ENCODE measurements around the gene WSB1. TPM values are rescaled to one million over a fixed set of nuclear protein-coding genes. Genes with fewer than 3 reads are reported as not detected.

Gene WSB1
- polyA plus RNA-seq, 2 of the 4 experiments (the other 2 are of a cell fraction) = 46.0 to 111 TPM

DNA sequence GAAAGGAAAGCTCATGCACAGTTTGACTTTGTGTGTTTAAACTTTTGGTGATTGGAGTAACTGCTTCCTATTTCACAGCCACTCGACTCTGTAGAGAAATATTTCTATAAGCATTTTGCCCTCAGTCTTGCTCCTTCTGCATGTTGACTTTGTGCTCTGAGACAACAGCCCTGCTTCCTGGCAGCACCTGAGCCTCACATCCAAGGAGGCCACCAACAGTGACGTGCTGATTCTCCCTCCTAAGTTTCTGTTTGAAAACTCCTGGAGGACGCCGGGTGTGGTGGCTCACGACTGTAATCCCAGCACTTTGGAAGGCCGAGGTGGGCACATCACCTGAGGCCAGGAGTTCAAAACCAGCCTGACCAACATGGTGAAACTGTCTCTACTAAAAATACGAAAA is 23.9 kb upstream of the WSB1 start:
- no peak overlapping the region for H3K4me3 ChIP-seq
- H3K27ac ChIP-seq = no peak overlapping the region
- CTCF ChIA-PET = interaction anchor here (1.2 to 1.8 kb wide), 4 partner anchors 21 to 63 kb away, joined by 3 to 6 read pairs (median 4); no protein-coding TSS in a partner anchor
- no peak for TF ChIP-seq EHMT2 (IDR thresholded peaks at IDR 0.05; ENCODE audit: low read depth)
- no peak for TF ChIP-seq RAD21 (conservative IDR thresholded peaks at IDR 0.05 in 1 of 2, IDR thresholded peaks at IDR 0.05 in 1 of 2)
- TF ChIP-seq, protein P1, sequence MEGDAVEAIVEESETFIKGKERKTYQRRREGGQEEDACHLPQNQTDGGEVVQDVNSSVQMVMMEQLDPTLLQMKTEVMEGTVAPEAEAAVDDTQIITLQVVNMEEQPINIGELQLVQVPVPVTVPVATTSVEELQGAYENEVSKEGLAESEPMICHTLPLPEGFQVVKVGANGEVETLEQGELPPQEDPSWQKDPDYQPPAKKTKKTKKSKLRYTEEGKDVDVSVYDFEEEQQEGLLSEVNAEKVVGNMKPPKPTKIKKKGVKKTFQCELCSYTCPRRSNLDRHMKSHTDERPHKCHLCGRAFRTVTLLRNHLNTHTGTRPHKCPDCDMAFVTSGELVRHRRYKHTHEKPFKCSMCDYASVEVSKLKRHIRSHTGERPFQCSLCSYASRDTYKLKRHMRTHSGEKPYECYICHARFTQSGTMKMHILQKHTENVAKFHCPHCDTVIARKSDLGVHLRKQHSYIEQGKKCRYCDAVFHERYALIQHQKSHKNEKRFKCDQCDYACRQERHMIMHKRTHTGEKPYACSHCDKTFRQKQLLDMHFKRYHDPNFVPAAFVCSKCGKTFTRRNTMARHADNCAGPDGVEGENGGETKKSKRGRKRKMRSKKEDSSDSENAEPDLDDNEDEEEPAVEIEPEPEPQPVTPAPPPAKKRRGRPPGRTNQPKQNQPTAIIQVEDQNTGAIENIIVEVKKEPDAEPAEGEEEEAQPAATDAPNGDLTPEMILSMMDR (IDR thresholded peaks at IDR 0.05) = no peak
- TF ChIP-seq, protein P2, sequence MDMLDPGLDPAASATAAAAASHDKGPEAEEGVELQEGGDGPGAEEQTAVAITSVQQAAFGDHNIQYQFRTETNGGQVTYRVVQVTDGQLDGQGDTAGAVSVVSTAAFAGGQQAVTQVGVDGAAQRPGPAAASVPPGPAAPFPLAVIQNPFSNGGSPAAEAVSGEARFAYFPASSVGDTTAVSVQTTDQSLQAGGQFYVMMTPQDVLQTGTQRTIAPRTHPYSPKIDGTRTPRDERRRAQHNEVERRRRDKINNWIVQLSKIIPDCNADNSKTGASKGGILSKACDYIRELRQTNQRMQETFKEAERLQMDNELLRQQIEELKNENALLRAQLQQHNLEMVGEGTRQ (IDR thresholded peaks at IDR 0.05) = no peak
- TF ChIP-seq KDM1A (IDR thresholded peaks at IDR 0.05; ENCODE audit: low read depth) = no peak
- TF ChIP-seq, protein P3, sequence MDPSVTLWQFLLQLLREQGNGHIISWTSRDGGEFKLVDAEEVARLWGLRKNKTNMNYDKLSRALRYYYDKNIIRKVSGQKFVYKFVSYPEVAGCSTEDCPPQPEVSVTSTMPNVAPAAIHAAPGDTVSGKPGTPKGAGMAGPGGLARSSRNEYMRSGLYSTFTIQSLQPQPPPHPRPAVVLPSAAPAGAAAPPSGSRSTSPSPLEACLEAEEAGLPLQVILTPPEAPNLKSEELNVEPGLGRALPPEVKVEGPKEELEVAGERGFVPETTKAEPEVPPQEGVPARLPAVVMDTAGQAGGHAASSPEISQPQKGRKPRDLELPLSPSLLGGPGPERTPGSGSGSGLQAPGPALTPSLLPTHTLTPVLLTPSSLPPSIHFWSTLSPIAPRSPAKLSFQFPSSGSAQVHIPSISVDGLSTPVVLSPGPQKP (IDR thresholded peaks at IDR 0.05; ENCODE audit: low read depth, low read length) = no peak
- TF ChIP-seq RFX5 (IDR thresholded peaks at IDR 0.05) = no peak
- TF ChIP-seq MAZ (IDR thresholded peaks at IDR 0.05; ENCODE audit: borderline replicate concordance, low read depth, low read length) = no peak
- no peak for TF ChIP-seq NR3C1 (IDR thresholded peaks at IDR 0.05)
- no peak for TF ChIP-seq RCOR1 (IDR thresholded peaks at IDR 0.05; ENCODE audit: low read depth, low read length)
- TF ChIP-seq HDAC2 (IDR thresholded peaks at IDR 0.05) = no peak
- no peak for TF ChIP-seq MAFK (IDR thresholded peaks at IDR 0.05; ENCODE audit: partially characterized antibody)
- no peaks in the 10 kb centered on the region for H3K9me3 ChIP-seq
- peaks cover 9% of the 10 kb centered on the region for H3K4me1 ChIP-seq
- DNase-seq (ENCODE audit: low read depth in 1 of 2, low spot score in 1 of 2) (no peak), FAIRE-seq (no peak), ATAC-seq (no peak)
- POLR2A ChIA-PET = interaction anchor here (2.1 kb wide), 1 partner anchor 24 kb away, joined by 7 read pairs; the partner anchor contains the start of gene WSB1
- no peak overlapping the region for H3K4me2 ChIP-seq
- 30% methylated on average over 7 of the region's 7 CpGs for WGBS (ENCODE audit: missing lambda C conversion rate)

DNA sequence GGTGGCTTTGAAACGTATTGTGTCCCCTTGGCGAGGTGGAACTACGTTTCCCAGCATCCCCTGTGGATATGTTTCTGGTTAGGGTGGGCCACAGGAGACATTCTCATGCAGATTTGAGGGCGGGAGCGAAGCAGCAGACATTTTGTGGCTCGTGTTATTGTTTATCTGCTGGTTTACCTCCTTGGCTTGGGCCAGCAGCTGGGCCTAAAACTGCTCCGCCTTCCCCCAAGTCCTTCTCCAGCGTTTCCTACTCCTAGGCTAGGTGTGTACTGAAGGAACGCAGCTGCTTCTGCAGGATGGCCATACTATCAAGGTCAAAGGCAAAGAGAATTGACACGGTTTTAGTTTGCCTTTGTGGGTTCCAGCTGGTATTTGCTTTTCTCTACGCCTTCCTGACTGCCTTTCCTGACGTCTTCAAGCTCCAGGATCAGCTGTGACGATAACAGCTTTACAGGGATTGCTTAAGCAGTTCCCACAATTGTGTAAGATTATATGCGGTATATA is 17.2 kb upstream of the WSB1 start:
- FAIRE-seq (no peak), ATAC-seq (no peak), DNase-seq (ENCODE audit: low read depth in 1 of 2, low spot score in 1 of 2) (no peak)
- TF ChIP-seq NFE2L2 (conservative IDR thresholded peaks at IDR 0.05; ENCODE audit: low read length) (no peak), BHLHE40 (IDR thresholded peaks at IDR 0.05; ENCODE audit: low read depth, low read length) (no peak), NPAS2 (CRISPR knock-in tag; IDR thresholded peaks at IDR 0.05; ENCODE audit: borderline replicate concordance) (no peak), ZSCAN20 (CRISPR knock-in tag; IDR thresholded peaks at IDR 0.05) (no peak), RAD21 (conservative IDR thresholded peaks at IDR 0.05 in 1 of 2, IDR thresholded peaks at IDR 0.05 in 1 of 2) (no peak), HEYL (CRISPR knock-in tag; IDR thresholded peaks at IDR 0.05) (no peak), MYC (IDR thresholded peaks at IDR 0.05; ENCODE audit: borderline replicate concordance, low read length) (no peak), MAFK (IDR thresholded peaks at IDR 0.05; ENCODE audit: partially characterized antibody) (no peak), RARB (CRISPR knock-in tag; IDR thresholded peaks at IDR 0.05) (no peak), ZFP36 (IDR thresholded peaks at IDR 0.05; ENCODE audit: borderline replicate concordance, partially characterized antibody) (no peak), MAZ (IDR thresholded peaks at IDR 0.05; ENCODE audit: borderline replicate concordance, low read depth, low read length) (no peak), FOSB (CRISPR knock-in tag; IDR thresholded peaks at IDR 0.05) (no peak), POLR2AphosphoS2 (conservative IDR thresholded peaks at IDR 0.05; ENCODE audit: low read length) (no peak), RFX5 (IDR thresholded peaks at IDR 0.05) (no peak), CHD2 (IDR thresholded peaks at IDR 0.05; ENCODE audit: low read length, partially characterized antibody) (no peak), SREBF2 (IDR thresholded peaks at IDR 0.05) (no peak)
- TF ChIP-seq, protein P4, sequence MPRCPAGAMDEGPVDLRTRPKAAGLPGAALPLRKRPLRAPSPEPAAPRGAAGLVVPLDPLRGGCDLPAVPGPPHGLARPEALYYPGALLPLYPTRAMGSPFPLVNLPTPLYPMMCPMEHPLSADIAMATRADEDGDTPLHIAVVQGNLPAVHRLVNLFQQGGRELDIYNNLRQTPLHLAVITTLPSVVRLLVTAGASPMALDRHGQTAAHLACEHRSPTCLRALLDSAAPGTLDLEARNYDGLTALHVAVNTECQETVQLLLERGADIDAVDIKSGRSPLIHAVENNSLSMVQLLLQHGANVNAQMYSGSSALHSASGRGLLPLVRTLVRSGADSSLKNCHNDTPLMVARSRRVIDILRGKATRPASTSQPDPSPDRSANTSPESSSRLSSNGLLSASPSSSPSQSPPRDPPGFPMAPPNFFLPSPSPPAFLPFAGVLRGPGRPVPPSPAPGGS (IDR thresholded peaks at IDR 0.05) = no peak
- TF ChIP-seq, protein P3 (IDR thresholded peaks at IDR 0.05; ENCODE audit: low read depth, low read length) = no peak
- TF ChIP-seq, protein P5, sequence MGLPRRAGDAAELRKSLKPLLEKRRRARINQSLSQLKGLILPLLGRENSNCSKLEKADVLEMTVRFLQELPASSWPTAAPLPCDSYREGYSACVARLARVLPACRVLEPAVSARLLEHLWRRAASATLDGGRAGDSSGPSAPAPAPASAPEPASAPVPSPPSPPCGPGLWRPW (IDR thresholded peaks at IDR 0.05) = no peak
- TF ChIP-seq, protein P6, sequence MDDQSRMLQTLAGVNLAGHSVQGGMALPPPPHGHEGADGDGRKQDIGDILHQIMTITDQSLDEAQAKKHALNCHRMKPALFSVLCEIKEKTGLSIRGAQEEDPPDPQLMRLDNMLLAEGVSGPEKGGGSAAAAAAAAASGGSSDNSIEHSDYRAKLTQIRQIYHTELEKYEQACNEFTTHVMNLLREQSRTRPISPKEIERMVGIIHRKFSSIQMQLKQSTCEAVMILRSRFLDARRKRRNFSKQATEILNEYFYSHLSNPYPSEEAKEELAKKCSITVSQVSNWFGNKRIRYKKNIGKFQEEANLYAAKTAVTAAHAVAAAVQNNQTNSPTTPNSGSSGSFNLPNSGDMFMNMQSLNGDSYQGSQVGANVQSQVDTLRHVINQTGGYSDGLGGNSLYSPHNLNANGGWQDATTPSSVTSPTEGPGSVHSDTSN (IDR thresholded peaks at IDR 0.05) = no peak
- Histone ChIP-seq H3K27ac (no peak overlapping the region), H3K4me2 (no peak overlapping the region), H3K4me1 (no peaks in the 10 kb centered on the region), H3K9me3 (no peaks in the 10 kb centered on the region), H3K4me3 (no peak overlapping the region)
- whole genome bisulfite sequencing (ENCODE audit: missing lambda C conversion rate) = 83% methylated on average over 14 of the region's 14 CpGs
- ChIA-PET CTCF (interaction anchor here (1.3 to 1.7 kb wide), 4 partner anchors 12 to 40 kb away, joined by 3 to 4 read pairs (median 4); no protein-coding TSS in a partner anchor), POLR2A (no interaction called here)
